Body of pancreas (tissue), 4 donors: ENCODE results near the gene LGR6. TPM values are rescaled to one million over a fixed set of nuclear protein-coding genes. Genes with fewer than 3 reads are reported as not detected.

ENCODE experiments used
- ATAC-seq: fragments of 150-250 bp; one replicate; pipeline ENCODE4 v1.9.1; 2016
- DNase-seq, 4 donors: peaks; one replicate each; pipeline ENCODE4 v3.0.0-alpha.2; 2019
- H3K27ac ChIP-seq, 4 donors: fragments of 200-600 bp; sonication (generic); 1 replicate in 3 of 4; 2 replicates in 1 of 4; pipeline versions ENCODE4 v1.5.1 to v1.6.1; 2016 to 2019; ENCODE audit warnings: mild to moderate bottlenecking in 1 of 4, mixed read lengths in 1 of 4, moderate library complexity in 1 of 4
- H3K27me3 ChIP-seq, 2 donors: fragments of 200-600 bp; sonication (generic); one replicate each; pipeline ENCODE4 v1.6.0; 2016; ENCODE audit warnings: mild to moderate bottlenecking in 1 of 2
- H3K36me3 ChIP-seq, 2 donors: fragments of 200-600 bp; sonication (generic); replicated peaks in 1 of 2; 2 replicates each; pipeline ENCODE4 v1.5.1; 2016; ENCODE audit warnings: low read depth in 2 of 2; ENCODE audit not compliant: insufficient read depth in 1 of 2
- H3K4me1 ChIP-seq: fragments of 200-600 bp; sonication (generic); one replicate; pipeline ENCODE4 v1.6.0; 2016
- H3K4me3 ChIP-seq, 2 donors: fragments of 200-600 bp; sonication (generic); 1 replicate in 1 of 2; 2 replicates in 1 of 2; pipeline ENCODE4 v1.5.1; 2016 to 2019
- H3K9me3 ChIP-seq, 3 donors: fragments of 200-600 bp; sonication (generic); 1 replicate in 2 of 3; 2 replicates in 1 of 3; pipeline ENCODE4 v1.5.1; 2016
- POLR2A ChIP-seq, 3 donors: fragments of 450-650 bp; IDR thresholded peaks; one replicate each; pipeline ENCODE4 v1.6.1; 2016; ENCODE audit warnings: antibody characterized with exemption in 3 of 3, mild to moderate bottlenecking in 2 of 3
- WGBS, 2 donors: methylation state at CpG; one replicate each; pipeline ENCODE4 v1.1.5; 2017; 5-methylcytosine and 5-hydroxymethylcytosine counted together
- intact Hi-C: fragments of 100-400 bp; cut with DNase I; formaldehyde crosslinking; loops from one replicate; pipeline ENCODE4 v1.15.1; 2023
- total RNA-seq, 2 donors: library from RNA; depleted of rRNA; stranded (reverse); fragments of >200 nt; gene quantifications; one replicate each; pipeline ENCODE4 v1.1.0, GENCODE V29; 2016
- TF ChIP-seq, protein P1 (sequence below), 7 experiments: fragments of 450-650 bp in 4 of 7; fragments of 200-600 bp in 3 of 7; sonication (generic) in 3 of 7; IDR thresholded peaks; one replicate each; pipeline ENCODE4 v1.5.1; 2016 to 2019; ENCODE audit warnings: antibody characterized with exemption in 7 of 7

Gene LGR6
- total RNA-seq, 2 donors from 2014 or later = 0.52 TPM; not detected in 1

DNA sequence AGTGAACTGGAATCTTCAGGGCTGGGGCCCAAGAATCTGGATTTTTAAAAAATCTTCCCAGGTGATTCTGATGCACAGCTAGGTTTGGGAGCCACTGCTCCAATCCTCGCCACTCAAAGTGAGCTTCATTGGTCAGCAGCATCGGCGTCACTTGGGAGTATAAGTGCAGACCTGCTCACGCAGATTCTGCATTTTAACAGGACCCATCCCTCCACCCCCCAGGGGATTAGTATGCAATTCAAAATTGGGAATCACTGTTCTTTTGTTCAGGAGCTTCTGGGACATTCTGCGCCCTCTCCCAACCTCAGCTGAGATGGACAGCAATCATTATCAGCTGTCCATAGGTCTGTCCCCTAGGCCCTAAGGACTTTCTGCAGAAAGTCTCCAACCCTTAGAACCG, 53.5 kb downstream of the LGR6 start:
- DNase-seq = no peak
- TF ChIP-seq, protein P1, sequence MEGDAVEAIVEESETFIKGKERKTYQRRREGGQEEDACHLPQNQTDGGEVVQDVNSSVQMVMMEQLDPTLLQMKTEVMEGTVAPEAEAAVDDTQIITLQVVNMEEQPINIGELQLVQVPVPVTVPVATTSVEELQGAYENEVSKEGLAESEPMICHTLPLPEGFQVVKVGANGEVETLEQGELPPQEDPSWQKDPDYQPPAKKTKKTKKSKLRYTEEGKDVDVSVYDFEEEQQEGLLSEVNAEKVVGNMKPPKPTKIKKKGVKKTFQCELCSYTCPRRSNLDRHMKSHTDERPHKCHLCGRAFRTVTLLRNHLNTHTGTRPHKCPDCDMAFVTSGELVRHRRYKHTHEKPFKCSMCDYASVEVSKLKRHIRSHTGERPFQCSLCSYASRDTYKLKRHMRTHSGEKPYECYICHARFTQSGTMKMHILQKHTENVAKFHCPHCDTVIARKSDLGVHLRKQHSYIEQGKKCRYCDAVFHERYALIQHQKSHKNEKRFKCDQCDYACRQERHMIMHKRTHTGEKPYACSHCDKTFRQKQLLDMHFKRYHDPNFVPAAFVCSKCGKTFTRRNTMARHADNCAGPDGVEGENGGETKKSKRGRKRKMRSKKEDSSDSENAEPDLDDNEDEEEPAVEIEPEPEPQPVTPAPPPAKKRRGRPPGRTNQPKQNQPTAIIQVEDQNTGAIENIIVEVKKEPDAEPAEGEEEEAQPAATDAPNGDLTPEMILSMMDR (IDR thresholded peaks at IDR 0.05) = no peak
- TF ChIP-seq POLR2A (IDR thresholded peaks at IDR 0.05) = no peak
- no peak for ATAC-seq
- intact Hi-C loops = no loop called here
- whole genome bisulfite sequencing, 2 donors = 76 to 81% methylated on average over 6 of the region's 6 CpGs
- H3K4me3 ChIP-seq = no peak overlapping the region
- H3K27ac ChIP-seq = no peak overlapping the region
- no peaks in the 10 kb centered on the region for H3K9me3 ChIP-seq
- H3K27me3 ChIP-seq = no peaks in the 10 kb centered on the region
- H3K4me1 ChIP-seq = no peaks in the 10 kb centered on the region
- no peaks in the 10 kb centered on the region for H3K36me3 ChIP-seq

DNA sequence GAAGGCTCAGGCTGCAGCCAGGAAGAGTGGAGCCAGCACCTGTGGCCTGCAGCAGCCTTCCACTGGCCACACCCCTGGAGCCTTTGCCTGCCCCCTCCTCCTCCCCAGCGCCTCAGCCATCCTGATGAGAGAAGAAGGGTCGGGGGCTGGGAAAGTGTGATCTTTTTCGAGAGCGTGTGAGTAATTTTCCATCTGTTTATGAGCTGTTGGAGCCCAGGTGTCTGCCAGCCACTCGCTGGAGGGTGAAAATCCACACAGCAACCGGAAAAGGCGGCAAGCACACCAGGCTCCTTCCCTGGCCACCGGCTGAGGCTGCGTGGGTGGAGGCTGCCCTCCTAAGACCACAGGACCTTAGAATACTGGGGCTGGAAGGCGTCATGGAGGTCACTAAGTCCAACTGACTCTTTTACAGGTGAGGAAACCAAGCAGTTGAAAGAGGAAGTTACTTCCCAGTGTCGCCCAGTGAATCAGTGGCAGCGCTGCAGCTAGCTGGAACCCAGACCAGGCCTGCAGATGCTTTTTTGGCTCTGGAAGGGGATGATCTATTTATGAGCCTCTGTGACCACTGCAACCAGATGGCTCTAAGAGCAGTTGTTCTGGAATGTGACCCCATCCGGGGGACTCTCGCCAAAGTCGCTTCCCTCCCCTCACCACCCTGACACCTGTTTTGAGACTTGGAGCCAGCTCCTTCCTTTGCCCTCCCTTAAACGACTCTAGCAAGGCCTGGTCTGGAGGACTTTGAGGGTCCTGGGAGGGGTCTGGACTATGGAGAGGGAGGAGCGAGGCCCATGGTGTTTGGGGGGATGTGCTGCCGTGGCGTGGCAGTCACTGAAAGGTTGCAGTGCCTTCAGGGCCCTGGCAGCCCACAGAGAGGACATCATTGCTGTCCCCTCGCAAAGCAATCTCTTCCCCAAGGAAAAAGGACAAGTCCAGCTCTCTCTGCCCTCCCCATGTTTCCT, 54.5 kb downstream of the LGR6 start:
- Histone ChIP-seq H3K27me3 (no peaks in the 10 kb centered on the region), H3K9me3 (no peaks in the 10 kb centered on the region), H3K4me3 (no peak overlapping the region), H3K27ac (no peak overlapping the region), H3K36me3 (no peaks in the 10 kb centered on the region), H3K4me1 (no peaks in the 10 kb centered on the region)
- TF ChIP-seq POLR2A (IDR thresholded peaks at IDR 0.05) = no peak
- TF ChIP-seq, protein P1 (IDR thresholded peaks at IDR 0.05) = no peak
- DNase-seq (no peak), ATAC-seq (no peak)
- intact Hi-C loops = no loop called here
- 57 to 58% methylated on average over 17 to 20 of the region's 20 CpGs for WGBS, 2 donors

DNA sequence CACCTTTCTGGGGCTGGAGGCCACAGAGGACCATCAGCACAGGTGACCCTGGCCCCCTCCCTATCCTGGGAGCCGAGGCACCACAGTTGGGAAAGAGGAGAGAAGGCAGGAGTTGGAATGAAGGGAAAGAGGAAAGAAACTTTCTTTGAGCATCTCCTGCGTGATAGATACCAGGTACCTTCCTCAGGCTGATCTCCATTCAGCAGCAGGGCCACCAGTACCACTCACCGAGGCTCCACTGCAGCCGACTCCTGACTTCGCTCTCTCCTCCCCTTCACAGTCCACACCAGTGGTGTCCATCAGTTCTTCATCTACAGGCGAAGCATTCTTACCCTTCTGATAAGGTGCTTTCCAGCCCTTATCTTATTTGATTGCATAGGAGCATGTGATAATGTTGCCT, 55.3 kb downstream of the LGR6 start:
- 81% methylated on average over 6 of the region's 6 CpGs for WGBS, 2 donors
- no peak for TF ChIP-seq POLR2A (IDR thresholded peaks at IDR 0.05)
- TF ChIP-seq, protein P1 (IDR thresholded peaks at IDR 0.05) = no peak
- Histone ChIP-seq H3K4me1 (no peaks in the 10 kb centered on the region), H3K27ac (no peak overlapping the region), H3K4me3 (no peak overlapping the region), H3K9me3 (no peaks in the 10 kb centered on the region), H3K27me3 (no peaks in the 10 kb centered on the region), H3K36me3 (no peaks in the 10 kb centered on the region)
- no peak for DNase-seq
- no peak for ATAC-seq
- intact Hi-C loops = no loop called here

DNA sequence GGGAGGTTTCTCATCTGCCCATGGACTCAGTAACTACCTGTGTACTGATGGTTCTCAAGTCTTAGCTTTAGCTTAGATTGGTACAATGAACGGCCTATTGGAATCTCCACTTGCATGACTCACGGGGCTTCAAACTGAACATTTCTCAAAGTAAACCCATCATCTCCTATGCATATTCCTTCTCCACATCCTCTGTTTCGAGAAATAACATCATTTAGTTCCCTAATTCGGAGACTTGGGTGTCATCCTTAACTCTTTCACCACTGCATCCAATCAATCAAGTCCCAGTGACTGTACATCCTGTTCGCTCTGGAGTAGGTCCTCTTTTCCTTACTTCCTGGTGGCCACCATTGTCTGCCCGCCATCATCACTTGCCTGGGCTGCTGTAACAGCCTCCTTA, 55.8 kb downstream of the LGR6 start:
- intact Hi-C loops = no loop called here

More for the DNA sequence above, 55.8 kb downstream of the LGR6 start:
- ATAC-seq (no peak), DNase-seq (no peak)
- Histone ChIP-seq H3K36me3 (no peaks in the 10 kb centered on the region), H3K9me3 (no peaks in the 10 kb centered on the region), H3K27ac (no peak overlapping the region), H3K4me1 (no peaks in the 10 kb centered on the region), H3K4me3 (no peak overlapping the region), H3K27me3 (no peaks in the 10 kb centered on the region)
- no peak for TF ChIP-seq POLR2A (IDR thresholded peaks at IDR 0.05)
- TF ChIP-seq, protein P1 (IDR thresholded peaks at IDR 0.05) = no peak
- WGBS, 2 donors = 56 to 66% methylated on average over 6 of the region's 6 CpGs
